ENCODE measurements around the gene TMED9. TPM values are rescaled to one million over a fixed set of nuclear protein-coding genes. Genes with fewer than 3 reads are reported as not detected.
"Not testable (repeated sequence)": the region's sequence is repeated elsewhere in the genome, so short reads cannot be mapped to it uniquely, and the experiment has no call there.

Gene TMED9
- polyA plus RNA-seq, 1 experiment, result 391 TPM

DNA sequence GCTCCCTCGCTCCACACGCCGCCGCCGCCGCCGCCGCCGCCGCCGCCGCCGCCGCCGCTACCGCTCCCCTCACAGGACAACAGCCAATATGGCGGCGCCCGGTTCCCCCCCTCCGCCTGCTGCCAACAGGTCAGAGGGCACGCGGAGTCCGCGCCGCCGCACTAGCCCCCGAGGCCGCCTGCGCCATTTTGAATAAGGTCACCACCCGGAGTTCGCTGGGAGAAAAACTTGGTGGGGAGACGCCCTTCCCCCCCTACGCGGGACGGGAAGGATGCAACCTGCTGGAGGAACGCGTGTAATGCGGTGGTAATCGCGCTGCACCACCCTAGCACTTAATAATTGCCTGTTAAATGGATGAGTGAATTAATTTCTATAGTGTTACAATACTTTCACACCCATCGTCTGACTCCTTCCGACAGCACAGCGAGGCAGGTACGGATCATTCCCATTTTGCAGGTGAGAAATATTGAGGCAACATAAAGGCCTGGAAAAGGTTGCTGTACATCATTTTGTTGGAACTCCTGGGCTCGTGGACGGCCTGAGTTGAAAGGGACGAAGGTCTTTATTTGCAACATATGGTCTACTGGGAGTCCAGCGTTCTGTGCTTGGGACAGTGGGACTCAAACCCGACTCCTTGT is 37.4 kb upstream of the TMED9 start, which contains the start of gene FAM193B:
Gene FAM193B (minus strand): TSS at position 90 of the 638 bp plus-strand sequence. CDS start 105 bp downstream, outside the sequence.
- Histone ChIP-seq H3K36me3 (ENCODE audit: control insufficient read depth, insufficient read depth, low read length) (0 out of 2 replicates have a peak, but pooled peaks cover 3% of the 10 kb centered on the region), H3K4me3 (ENCODE audit: low read depth, low read length) (peak within 1 kb of the TSS; percentile 89), H3K27me3 (ENCODE audit: control insufficient read depth, insufficient read depth, low read length) (no peaks in the 10 kb centered on the region)
- ChIA-PET CTCF (interaction anchor here (1.2 kb wide), 1 partner anchor 53 kb away, joined by 4 read pairs; no protein-coding TSS in a partner anchor), POLR2A (no interaction called here)
- TF ChIP-seq, protein P1, sequence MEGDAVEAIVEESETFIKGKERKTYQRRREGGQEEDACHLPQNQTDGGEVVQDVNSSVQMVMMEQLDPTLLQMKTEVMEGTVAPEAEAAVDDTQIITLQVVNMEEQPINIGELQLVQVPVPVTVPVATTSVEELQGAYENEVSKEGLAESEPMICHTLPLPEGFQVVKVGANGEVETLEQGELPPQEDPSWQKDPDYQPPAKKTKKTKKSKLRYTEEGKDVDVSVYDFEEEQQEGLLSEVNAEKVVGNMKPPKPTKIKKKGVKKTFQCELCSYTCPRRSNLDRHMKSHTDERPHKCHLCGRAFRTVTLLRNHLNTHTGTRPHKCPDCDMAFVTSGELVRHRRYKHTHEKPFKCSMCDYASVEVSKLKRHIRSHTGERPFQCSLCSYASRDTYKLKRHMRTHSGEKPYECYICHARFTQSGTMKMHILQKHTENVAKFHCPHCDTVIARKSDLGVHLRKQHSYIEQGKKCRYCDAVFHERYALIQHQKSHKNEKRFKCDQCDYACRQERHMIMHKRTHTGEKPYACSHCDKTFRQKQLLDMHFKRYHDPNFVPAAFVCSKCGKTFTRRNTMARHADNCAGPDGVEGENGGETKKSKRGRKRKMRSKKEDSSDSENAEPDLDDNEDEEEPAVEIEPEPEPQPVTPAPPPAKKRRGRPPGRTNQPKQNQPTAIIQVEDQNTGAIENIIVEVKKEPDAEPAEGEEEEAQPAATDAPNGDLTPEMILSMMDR (IDR thresholded peaks at IDR 0.05; ENCODE audit: insufficient read depth, low read depth, low read length), result peak; percentile 50
- peak; percentile 49 for DNase-seq (ENCODE audit: low read depth)

DNA sequence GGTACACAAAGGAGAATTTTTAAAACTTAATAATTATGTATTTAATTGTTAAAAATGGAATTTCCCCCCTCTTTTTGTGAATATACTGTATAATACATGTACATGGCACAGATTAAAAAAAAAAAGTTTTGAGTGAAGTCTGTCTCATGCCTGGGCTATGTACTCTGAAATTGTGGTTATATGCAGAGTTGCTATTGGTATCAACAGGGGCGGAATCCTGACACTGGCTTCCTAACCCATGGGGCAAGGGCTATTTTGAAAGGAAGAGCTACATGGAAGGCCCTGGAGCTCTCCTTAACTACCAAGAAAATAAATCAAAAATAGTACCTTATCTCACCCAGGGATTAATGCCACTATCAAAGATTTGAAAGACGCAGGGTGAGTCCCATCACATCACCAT is 36.8 kb upstream of the TMED9 start:
- H3K27me3 ChIP-seq (ENCODE audit: control insufficient read depth, insufficient read depth, low read length), result no peaks in the 10 kb centered on the region
- ChIA-PET CTCF (interaction anchor here (1.2 kb wide), 1 partner anchor 24 kb away, joined by 3 read pairs; no protein-coding TSS in a partner anchor), POLR2A (no interaction called here)
- TF ChIP-seq, protein P1 (IDR thresholded peaks at IDR 0.05; ENCODE audit: insufficient read depth, low read depth, low read length), result no peak
- no peak for DNase-seq (ENCODE audit: low read depth)
- no peak overlapping the region for H3K4me3 ChIP-seq (ENCODE audit: low read depth, low read length)
- H3K36me3 ChIP-seq (ENCODE audit: control insufficient read depth, insufficient read depth, low read length), result 0 out of 2 replicates have a peak, but pooled peaks cover 3% of the 10 kb centered on the region

DNA sequence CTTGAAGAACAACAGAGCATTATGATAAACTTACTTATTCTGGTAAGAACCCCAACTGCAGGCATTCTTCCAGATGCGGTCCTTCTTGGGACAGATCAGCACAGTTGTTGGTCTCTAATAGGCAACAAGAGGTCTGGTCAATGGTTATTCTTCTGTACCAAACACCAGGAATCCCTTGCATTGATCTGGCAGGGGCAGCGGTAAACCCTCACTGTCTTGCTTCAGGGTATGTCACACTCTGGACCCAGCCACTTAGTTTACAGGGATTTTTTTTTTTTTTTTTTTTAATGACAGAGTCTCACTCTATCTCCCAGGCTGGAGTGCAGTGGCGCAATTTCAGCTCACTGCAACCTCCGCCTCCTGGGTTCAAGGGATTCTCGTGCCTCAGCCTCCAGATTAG is 36.3 kb upstream of the TMED9 start:
- CTCF ChIA-PET, result interaction anchor here (1.2 kb wide), 1 partner anchor 25 kb away, joined by 3 read pairs; no protein-coding TSS in a partner anchor
- TF ChIP-seq, protein P1 (IDR thresholded peaks at IDR 0.05; ENCODE audit: insufficient read depth, low read depth, low read length), result no peak
- no peak for DNase-seq (ENCODE audit: low read depth)
- H3K36me3 ChIP-seq (ENCODE audit: control insufficient read depth, insufficient read depth, low read length), result 0 out of 2 replicates have a peak, but pooled peaks cover 1% of the 10 kb centered on the region
- no peak overlapping the region for H3K4me3 ChIP-seq (ENCODE audit: low read depth, low read length)
- POLR2A ChIA-PET, result no interaction called here
- no peaks in the 10 kb centered on the region for H3K27me3 ChIP-seq (ENCODE audit: control insufficient read depth, insufficient read depth, low read length)

DNA sequence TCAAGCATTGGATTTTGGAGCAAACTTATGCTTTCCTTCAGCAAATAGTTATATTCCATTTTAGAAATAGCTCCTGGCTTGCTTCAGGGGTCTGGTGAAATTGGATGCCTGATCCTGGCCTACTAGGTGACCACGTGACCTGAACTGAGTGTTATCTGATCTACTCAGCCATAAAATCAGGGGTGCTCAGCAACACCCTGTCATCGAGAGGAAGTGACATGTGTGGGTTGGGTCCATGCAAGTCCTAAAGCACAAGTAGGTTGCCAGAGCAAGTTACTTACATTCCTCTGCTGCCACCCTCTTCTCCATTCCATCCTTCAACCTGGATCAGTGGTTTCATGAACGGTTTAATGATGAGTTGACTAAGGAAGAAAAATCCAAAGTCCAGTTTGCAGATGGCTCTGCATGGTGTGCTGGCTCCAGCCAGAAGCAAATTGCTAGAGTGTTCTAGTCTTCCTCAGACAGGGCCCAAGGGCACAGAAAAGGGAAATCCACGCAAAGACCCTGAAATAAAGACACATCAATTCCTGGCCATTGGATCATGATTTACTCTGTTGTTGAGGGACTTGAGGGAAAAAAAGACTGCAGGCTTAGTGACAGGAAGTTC is 34.9 kb upstream of the TMED9 start:
- TF ChIP-seq, protein P1 (IDR thresholded peaks at IDR 0.05; ENCODE audit: insufficient read depth, low read depth, low read length), result no peak
- DNase-seq (ENCODE audit: low read depth), result no peak
- Histone ChIP-seq H3K36me3 (ENCODE audit: control insufficient read depth, insufficient read depth, low read length) (no peaks in the 10 kb centered on the region), H3K4me3 (ENCODE audit: low read depth, low read length) (no peak overlapping the region), H3K27me3 (ENCODE audit: control insufficient read depth, insufficient read depth, low read length) (no peaks in the 10 kb centered on the region)
- ChIA-PET CTCF (interaction anchor here (0.5 to 2.0 kb wide), 2 partner anchors 8 to 14 kb away, joined by 3 to 5 read pairs; no protein-coding TSS in a partner anchor), POLR2A (no interaction called here)

DNA sequence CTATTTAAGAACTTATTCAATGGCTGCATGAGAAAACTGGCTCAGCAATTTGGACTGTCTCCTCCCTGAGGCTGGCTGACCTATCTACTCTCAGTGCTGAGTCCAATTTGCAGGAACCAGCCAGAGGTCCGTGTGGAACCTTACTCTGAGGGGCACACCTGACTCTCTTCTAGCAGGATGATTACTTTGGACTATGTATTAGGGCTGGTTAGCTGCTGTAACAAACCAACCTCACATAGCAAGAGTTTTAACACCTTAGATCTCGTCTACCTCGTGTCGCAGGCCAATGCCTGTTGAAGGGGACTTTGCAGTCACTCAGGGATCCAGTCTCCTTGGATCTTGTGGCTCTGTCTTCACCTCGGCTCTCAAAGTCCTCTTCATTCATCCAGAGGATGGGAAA is 34.2 kb upstream of the TMED9 start:
- DNase-seq (ENCODE audit: low read depth), result no peak
- no peak overlapping the region for H3K4me3 ChIP-seq (ENCODE audit: low read depth, low read length)
- TF ChIP-seq, protein P1 (IDR thresholded peaks at IDR 0.05; ENCODE audit: insufficient read depth, low read depth, low read length), result no peak
- ChIA-PET CTCF (interaction anchor here (0.6 to 2.0 kb wide), 2 partner anchors 9 to 122 kb away, joined by 3 to 5 read pairs; no protein-coding TSS in a partner anchor), POLR2A (no interaction called here)
- H3K27me3 ChIP-seq (ENCODE audit: control insufficient read depth, insufficient read depth, low read length), result peaks cover 3% of the 10 kb centered on the region; the same call in 1 of the 2 replicates
- no peaks in the 10 kb centered on the region for H3K36me3 ChIP-seq (ENCODE audit: control insufficient read depth, insufficient read depth, low read length)

DNA sequence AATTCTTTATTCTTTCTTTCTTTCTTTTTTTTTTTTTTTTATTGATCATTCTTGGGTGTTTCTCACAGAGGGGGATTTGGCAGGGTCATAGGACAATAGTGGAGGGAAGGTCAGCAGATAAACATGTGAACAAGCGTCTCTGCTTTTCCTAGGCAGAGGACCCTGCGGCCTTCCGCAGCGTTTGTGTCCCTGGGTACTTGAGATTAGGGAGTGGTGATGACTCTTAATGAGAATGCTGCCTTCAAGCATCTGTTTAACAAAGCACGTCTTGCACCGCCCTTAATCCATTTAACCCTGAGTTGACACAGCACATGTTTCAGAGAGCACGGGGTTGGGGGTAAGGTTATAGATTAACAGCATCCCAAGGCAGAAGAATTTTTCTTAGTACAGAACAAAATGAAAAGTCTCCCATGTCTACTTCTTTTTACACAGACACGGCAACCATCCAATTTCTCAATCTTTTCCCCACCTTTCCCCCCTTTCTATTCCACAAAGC is 32.5 kb upstream of the TMED9 start:
- H3K36me3 ChIP-seq (ENCODE audit: control insufficient read depth, insufficient read depth, low read length); DNase-seq (ENCODE audit: low read depth); H3K4me3 ChIP-seq (ENCODE audit: low read depth, low read length); H3K27me3 ChIP-seq (ENCODE audit: control insufficient read depth, insufficient read depth, low read length); POLR2A ChIA-PET: not testable (repeated sequence)
- CTCF ChIA-PET, result interaction anchor here (2.0 kb wide), 1 partner anchor 11 kb away, joined by 5 read pairs; no protein-coding TSS in a partner anchor
